Forelimb muscle (tissue), 1 donor: ENCODE results near the gene VAX1. TPM values are rescaled to one million over a fixed set of nuclear protein-coding genes. Genes with fewer than 3 reads are reported as not detected.
"Not testable (repeated sequence)": the region's sequence is repeated elsewhere in the genome, so short reads cannot be mapped to it uniquely, and the experiment has no call there.

Source experiments
- DNase-seq: peaks from one replicate; pipeline ENCODE4 v3.0.0-alpha.2; 2013; ENCODE audit warnings: low read depth
- polyA plus RNA-seq: library from polyadenylated mRNA; unstranded; fragments of 120-200 nt; gene quantifications from one replicate; pipeline ENCODE4 v1.2.1, GENCODE V29; 2013; ENCODE audit not compliant: insufficient read length

VAX1 gene
- polyA plus RNA-seq, 1 donor = not detected

DNA sequence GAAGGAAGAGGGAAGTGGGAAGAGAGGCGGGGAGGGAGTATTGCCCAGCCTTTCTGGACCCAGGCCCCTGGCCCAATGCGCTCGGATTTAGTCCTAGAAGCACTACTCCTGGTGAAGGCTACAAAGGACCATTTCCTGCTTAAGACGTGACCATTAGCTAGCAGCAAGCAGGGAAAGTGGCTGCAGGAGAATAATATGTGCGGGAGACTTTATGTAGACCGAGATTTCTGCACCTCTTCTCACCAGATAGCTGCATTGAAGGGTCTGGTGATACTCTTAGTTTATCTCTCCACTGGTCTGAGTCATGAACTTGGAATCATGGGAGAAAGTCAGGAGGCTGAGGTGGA, 3.1 kb downstream of the VAX1 start:
- no peak for DNase-seq

DNA sequence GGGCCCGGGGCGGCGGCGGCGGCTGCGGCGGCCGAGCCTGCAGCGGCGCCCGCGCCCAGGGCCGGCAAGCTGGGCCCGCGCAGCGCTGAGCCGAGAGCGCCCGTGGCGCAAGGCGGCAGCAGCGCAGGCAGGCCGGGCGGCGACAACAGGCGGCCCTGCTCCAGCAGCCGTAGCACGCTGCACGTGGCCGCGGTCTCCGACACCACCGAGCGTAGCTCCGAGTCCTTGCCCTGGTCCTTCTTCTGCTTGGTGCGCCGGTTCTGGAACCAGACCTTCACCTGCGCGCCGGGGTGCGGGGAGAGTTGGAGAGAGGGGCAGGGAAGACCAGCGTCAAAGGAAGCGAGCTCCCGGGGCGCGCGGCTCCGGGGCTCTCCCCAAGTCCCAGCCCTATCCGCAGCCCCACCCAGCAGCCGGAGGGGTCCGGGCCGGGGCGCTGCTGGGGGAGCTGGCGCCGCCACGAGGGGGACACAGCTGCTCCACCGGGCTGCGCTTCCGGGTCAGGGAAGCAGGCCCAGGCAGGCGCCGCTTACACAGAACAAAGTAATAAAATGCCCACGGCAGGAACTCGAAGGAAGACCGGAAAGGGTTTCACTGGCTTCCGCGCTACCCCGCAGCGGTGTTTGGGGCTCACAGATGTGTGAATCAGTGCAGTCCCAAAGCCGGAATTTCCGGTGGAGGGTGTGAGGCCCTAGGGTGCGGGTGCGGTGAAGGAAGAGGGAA, 3.6 kb downstream of the VAX1 start:
- no peak for DNase-seq

DNA sequence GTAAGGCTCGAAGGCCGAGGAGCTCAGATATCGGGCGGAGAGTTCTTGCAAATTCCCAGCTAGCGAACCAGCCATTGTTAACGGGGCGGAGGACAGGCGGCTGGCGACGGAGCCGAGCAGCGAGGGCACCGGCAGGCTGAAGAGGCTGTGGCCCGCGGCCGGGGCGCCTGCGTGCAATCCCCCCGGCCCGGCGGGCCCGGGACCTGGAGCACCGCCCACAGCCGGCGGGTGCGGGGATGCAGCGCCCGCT, 4.1 kb downstream of the VAX1 start:
- no peak for DNase-seq

DNA sequence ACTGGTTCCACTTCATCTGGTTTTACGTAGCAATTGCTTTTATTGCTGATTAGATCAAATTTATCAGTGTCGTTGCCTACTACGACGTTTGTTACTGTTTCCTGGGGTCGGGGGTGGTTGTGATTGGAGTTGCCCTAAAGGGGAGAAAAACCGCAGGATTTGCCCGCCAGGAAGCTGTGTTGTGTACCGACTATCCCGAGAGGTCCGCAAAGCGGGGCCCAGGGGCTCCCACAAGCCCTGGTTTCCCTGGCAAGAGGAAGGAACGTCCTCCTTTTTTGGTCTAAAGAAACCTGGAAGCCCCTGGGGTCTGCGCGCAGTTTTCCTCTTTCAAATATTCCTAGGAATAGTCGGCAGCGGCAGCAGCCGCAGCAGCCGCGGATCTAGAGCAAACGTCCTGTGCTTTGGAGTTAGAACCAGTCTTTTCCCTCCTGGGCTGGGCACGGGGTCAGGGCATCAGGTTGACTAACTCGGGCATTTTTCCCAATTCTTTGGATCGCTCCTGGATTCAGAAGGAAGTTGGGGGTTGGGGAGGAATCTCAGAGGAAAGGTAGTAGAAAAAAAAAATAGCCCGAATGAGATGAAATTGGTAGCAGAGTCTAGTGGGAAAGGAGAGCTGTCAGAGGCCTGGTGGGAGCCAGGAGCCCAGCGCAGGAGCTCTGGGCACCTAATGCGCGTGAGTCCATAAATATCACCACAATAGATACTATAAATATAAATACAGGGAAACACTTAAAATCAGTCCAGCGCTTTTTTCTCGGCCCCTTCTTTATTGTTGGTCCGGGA, 4.6 kb downstream of the VAX1 start:
- DNase-seq = no peak

DNA sequence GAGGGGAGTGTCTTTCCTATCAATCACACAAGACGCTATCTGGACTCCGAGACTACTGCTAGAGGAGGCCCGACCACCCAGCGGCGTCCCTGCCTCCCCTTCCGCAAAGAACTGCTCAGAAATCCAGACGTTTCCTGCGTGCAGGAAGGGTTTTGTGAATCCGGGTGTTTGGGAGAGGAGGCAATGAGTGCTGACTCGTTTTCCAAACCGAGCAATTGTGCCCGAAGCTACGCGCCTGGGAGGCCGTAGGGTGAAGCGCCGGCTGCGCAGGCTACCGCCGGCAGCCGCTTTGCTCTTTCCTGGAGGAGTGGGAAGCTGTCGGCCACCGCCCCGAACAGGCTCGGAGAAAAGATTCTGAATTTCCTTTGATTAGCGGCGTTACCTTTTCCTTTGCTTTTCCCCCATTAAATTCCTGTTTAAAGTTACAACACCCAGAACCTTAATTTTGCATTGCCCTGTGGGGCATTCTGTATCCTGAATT, 5.3 kb downstream of the VAX1 start:
- no peak for DNase-seq

DNA sequence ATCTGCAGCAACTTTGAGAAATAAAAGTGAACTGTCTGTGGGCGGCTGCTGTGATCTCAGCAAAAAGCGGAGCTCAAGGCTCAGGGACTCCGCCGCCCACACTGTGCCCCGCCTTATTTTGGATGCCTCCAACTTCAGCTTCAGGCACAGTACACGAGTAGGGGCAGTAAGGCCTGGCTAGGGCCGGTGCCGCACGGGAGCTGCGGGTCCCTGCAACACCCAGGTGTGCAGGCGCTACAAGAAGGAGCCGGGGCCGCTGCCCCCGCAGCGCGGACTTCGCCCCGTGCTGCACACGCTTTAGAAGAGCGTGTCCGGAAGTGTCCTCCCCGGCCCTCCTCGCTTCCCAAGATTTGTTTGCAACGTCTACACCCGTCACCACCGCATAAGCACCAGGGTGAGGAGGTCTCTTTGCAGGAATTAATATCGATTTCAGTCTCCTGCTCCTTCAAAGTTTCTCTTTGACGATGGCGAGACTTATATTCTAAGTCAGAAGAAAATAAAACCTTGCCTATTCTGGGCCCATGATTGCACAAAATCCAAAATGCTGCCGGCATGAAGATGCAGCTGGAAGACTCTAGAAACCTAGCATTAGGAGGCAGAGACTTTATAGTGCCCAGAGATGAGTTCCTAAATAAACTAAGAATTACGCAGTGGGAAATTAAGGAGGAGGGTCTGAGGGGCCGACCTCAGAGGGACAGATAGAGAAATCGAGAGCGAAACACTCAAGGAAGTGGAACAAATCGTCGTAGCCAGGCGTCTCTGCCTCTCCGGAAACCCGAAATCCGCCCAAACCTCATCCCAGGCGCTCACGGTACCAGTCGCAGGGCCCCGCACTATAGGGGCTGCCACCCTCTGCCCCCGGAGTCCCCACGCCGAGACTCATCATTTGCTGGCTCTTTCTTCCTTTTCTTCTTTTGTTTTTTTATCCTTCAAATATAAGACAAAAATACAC, 6.4 kb downstream of the VAX1 start:
- DNase-seq = no peak

DNA sequence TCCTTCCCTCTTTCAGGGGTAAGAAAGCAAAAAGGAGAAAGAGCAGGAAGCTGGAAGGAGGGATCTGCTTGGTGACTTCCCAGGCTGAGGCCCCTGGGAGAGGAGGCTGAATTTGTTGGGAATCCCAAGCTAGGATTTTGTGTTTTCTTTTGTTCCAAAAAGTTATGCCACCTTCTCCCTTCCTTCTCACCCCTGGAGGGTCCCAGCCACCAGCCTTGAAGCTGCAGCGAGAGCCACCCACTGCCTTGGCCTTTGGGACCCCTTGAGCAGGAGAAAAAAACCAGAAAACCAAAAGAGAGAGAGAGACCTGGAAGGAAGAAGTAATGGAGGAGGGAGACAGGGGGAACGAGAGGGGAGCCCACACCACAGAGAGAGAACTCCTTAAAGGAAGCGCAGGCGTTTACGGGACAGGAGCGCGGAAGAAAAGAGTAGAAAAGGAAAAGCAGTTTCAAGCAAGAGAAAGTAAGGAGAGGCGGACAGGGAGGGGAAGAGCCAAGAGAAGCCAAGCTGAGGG, 7.2 kb downstream of the VAX1 start:
- DNase-seq = no peak

DNA sequence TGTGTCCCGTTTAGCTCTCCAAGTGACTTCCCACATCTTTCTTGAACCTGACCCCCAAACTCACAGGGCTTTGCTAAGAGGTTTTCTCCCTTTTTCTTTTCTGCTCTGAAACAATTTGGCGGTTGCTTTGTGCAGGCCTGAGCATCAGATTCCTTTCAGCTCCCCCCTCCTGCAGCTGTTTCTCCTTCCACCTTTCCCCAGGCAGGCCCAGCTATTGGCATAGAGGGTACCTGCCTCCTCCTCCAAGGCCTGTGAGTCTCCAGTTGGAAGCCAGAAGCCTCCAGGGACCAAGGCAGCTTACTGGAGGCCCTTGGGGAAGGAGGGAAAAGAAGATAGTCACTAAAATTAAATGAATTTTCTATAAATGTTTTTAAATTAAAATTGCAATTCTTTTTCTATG, 7.7 kb downstream of the VAX1 start:
- no peak for DNase-seq

DNA sequence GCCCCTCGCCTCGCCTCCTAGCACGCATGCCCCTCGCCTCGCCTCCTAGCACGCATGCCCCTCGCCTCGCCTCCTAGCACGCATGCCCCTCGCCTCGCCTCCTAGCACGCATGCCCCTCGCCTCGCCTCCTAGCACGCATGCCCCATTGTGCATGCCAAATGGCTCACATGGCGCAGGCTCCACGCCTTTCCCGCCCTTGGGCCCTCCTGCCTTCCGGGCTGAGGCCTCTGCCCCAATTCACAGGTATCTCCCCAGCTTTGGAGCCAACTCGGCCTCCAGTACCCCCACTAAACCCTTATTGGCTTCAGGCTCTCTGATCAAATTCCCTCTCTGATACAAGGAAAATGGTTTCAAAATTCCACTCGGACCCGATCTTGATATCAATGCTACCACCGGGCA, 11.4 kb downstream of the VAX1 start:
- DNase-seq = not testable (repeated sequence)

DNA sequence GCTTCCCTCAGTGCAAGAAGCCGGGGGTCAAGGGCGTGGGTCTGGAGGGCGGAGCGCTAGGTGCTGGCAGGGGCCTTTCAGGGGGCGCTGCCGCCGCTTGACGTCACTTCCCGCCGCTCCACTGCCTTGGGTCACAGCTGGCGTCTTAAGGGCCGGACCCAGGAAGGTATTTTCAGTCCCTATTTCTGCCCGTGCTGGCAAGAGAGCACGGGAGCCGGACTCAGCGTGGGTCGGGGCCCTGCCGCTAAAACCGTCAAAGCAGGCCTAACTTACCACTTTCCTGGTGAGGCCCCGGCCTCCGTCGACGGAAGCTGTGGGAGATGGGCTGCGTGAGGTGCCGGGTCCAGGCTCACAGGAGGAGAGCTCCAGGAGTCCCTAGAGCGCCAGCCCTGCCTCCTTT, 12.0 kb downstream of the VAX1 start:
- no peak for DNase-seq

DNA sequence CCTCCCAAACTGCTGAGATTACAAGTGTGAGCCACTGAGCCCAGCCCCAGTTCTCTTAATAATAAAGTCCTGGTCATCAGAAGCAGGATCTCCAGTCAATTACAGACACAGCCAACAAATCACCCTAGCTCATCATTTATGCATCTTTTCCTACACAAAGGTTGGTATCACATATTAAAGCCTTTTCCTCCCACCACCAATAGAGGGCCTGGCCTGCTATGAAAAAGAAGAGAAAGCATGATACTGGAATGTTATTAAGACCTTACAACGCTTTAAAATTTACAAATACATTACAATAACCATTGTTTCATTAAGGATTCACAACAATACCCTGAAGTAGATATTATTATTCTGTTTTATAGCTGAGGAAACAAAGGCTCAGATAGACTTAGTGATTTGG, 25.9 kb downstream of the VAX1 start:
- no peak for DNase-seq

DNA sequence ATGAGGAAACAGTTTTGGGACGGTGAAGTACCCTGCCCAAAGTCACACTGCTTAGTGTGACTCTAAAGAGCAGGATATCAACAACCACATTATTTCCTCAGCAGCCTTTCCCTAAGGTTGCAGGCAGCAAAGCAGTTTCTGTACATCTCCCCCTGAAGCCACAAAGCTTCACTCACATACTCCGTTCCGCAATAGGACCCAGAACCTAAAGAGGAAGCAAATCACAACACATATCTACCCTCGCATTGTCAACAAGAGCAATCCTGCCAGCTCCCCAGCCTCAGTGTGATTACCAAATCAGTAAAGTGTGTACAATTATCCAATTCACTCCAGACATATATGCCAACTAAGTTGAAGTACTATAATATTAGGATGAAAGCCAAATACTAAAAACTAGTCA, 30.8 kb downstream of the VAX1 start:
- no peak for DNase-seq

DNA sequence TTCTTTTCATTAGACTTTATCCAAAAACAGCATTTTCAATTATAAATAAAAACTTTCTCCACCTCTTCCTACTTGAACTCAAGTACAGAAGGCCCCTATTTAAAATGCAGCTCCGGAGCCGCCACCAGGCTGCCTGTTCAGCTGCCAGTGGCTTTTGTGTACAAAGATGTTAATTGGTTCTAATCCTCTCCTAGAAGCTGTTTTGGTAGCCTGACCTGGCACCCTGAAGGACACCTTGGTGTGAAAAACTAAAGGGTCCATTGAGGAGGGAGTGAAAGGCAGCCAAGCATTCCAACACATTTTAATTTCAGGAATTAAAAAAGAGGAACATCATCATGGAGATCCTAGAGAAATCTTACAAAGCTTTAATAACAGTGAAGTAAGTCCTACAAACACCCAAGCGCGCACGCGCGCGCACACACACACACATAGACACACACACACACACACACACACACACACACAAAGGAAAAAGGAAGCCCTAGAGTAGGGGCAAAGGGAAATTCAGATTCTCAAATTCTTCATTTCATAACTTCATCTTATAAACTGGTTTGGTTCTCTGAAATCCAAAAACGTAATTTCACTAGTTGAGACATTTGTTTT, 41.4 kb downstream of the VAX1 start:
- no peak for DNase-seq

DNA sequence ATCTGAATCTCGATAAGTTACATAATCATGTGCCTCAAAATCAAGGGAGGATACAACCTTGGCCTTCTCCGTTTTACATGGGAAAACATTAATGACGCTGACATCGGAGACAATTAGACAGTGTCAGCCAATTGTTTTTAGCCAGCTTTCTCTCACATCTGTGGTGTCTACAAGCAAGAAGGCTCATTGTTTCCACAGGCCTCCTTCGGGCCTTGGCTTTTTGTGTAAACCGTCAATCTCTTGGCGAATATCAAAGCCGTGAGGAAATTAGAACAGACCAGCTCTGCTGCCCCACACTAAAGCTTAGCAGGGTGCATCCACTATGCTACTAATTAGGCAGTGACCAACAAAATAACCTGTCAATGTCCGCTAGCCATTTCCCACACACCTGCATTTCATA, 43.2 kb downstream of the VAX1 start:
- no peak for DNase-seq

DNA sequence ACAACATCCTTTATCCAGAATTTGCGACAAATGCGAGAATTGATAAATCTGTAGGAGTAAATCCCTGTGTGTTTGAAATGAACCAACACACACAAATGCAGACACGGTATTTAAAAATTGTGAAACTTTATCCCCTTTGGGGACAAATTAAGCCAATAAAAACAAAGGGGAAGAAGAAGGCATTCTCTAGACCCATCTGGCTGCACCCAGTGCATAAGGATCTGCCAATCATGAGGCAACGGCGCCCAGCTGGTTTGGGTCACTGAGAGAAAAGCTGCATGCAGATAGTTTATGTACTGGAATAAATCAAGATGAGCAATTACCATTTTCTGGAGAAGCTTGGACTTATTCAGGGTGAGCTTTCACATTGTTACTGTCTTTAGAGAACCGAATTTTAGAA, 45.7 kb downstream of the VAX1 start:
- no peak for DNase-seq

DNA sequence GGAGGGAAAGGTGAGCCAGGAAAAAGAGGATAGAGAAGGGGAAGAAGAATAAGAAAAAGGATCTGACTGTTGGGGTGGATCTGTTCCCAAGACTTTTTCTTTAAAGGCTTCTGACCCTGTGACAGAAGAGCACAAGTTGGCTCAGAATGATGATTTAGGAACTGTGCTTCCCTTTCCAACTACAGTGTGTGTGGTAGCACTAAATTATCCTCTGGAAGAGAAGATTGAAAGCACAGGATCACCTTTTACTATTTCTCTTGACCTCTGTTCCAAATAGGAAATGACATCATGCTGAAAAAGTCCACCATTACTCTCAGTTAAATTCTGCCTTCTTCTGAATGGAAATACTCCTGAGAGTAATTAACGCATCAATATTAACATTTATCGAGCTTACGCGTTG, 47.2 kb downstream of the VAX1 start:
- DNase-seq = no peak

DNA sequence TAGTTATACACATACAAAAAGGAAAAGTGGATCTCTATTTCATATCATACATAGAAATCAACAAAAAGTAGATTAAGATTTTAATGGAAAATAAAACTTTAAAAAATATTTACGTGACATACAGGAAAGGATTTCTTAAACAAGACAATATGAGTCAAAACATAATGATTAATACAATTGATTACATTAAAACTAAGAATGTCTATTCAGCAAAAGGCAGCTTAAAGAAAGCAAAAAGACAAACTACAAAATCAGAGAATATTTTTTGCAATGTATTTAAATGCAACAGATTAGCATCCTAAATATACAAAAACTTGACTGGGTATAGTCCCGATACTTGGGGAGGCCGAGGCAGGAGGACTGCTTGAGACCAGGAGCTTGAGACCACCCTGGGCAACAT, 50.5 kb downstream of the VAX1 start:
- DNase-seq = no peak

DNA sequence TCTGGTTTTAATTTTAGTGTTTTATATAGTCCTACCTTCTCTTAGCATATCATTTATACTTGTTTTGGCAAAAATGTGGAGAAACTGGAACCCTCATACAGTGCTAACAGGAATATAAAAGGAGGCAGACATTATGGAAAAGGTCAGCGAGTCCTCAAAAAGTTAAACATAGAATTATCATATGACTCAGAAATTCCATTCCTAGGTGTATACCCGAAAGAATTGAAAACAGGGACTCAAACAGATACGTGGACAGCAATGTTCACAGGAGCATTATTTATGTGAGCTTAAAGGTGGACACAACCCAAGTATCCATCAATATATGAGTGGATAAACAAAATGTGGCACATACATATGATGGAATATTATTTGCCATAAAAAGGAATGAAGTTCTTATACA, 51.5 kb downstream of the VAX1 start:
- DNase-seq = no peak

DNA sequence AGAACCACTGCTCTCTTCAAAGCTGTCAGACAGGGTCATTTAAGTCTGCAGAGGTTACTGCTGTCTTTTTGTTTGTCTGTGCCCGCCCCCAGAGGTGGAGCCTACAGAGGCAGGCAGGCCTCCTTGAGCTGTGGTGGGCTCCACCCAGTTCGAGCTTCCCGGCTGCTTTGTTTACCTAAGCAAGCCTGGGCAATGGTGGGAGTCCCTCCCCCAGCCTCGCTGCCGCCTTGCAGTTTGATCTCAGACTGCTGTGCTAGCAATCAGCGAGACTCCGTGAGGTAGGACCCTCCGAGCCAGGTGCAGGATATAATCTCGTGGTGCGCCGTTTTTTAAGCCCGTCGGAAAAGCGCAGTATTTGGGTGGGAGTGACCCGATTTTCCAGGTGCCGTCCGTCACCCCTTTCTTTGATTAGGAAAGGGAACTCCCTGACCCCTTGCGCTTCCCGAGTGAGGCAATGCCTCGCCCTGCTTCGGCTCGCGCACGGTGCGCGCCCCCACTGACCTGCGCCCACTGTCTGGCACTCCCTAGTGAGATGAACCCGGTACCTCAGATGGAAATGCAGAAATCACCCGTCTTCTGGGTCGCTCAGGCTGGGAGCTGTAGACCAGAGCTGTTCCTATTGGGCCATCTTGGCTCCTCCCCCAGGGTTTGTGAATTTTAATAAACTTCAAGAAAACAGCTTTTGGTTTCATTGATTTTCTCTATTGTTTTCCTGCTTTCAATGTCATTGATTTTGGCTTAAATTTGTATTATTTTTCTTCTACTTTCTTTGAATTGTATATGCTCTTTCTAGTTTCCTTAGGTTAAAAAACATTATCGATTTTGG, 53.4 kb downstream of the VAX1 start:
- DNase-seq = not testable (repeated sequence)
